HCT116 (cell line): ENCODE data around the gene MAPKBP1. TPM values are rescaled to one million over a fixed set of nuclear protein-coding genes. Genes with fewer than 3 reads are reported as not detected.

Experiments
- ATAC-seq: fragments of 200-7000 bp; cut with Tn5 transposase; 2 replicates; pipeline ENCODE4 v1.9.1; 2020; ENCODE audit warnings: mild to moderate bottlenecking, moderate library complexity
- BruUV-seq: library from RNA; stranded (reverse); fragments of 400-500 nt; replicated peaks from 2 replicates; lab custom pipeline; 2021; lab: Mats Ljungman, UMichigan
- CTCF ChIA-PET: fragments of 300-600 bp; sonication (Branson Sonifier 250); formaldehyde crosslinking; loops from one replicate; lab custom pipeline; 2021; ENCODE audit warnings: antibody characterized with exemption; lab: Charles Lee
- POLR2A ChIA-PET: fragments of 300-600, 350-600 bp; sonication (Branson Sonifier 250); formaldehyde crosslinking; loops from one replicate; lab custom pipeline; 2021; ENCODE audit warnings: antibody characterized with exemption; lab: Charles Lee
- RAD21 ChIA-PET, 2 experiments: fragments of 300-600 bp; sonication (Branson Sonifier 250); formaldehyde crosslinking; loops; one replicate each; lab custom pipeline; 2023; ENCODE audit warnings: low total read pairs in 2 of 2; ENCODE audit not compliant: uncharacterized antibody in 2 of 2, unreplicated experiment in 2 of 2, low non-redundant PET in 1 of 2; lab: Charles Lee
- DNase-seq: peaks from one replicate; pipeline ENCODE4 v3.0.0-alpha.2; 2010; ENCODE audit warnings: low read depth, low spot score
- H2AFZ ChIP-seq: fragments of 200-600 bp; shearing (Covaris generic), sonication (generic); 2 replicates; pipeline ENCODE4 v1.6.1; 2017; ENCODE audit warnings: low read depth, mixed run types, mixed read lengths, antibody characterized with exemption, low read length; ENCODE audit not compliant: poor library complexity, severe bottlenecking
- H3K27ac ChIP-seq: 2 replicates; pipeline ENCODE4 v1.5.1; 2012; ENCODE audit warnings: low read depth, low read length
- H3K27me3 ChIP-seq: fragments of 200-600 bp; sonication (generic); 2 replicates; pipeline ENCODE4 v1.6.1; 2016; ENCODE audit warnings: mixed run types, low read length, mixed read lengths; ENCODE audit not compliant: insufficient read depth
- H3K36me3 ChIP-seq, 2 experiments: fragments of 200-500 bp in 1 of 2; fragments of 200-600 bp in 1 of 2; sonication (Bioruptor generic) in 1 of 2; sonication (generic) in 1 of 2; 2 replicates each; pipeline versions ENCODE4 v1.5.1 to v1.6.1; 2014 to 2016; ENCODE audit warnings: low read length in 2 of 2, inconsistent platforms in 1 of 2, mixed read lengths in 1 of 2, mixed run types in 1 of 2; ENCODE audit not compliant: insufficient read depth in 2 of 2, control insufficient read depth in 1 of 2
- H3K4me1 ChIP-seq, 2 experiments: fragments of 200-600 bp in 1 of 2; sonication (generic) in 1 of 2; 2 replicates each; pipeline versions ENCODE4 v1.5.1 to v1.6.1; 2012 to 2017; ENCODE audit warnings: low read length in 2 of 2, inconsistent platforms in 1 of 2, mild to moderate bottlenecking in 1 of 2, mixed read lengths in 1 of 2, mixed run types in 1 of 2, moderate library complexity in 1 of 2; ENCODE audit not compliant: insufficient read depth in 2 of 2, control insufficient read depth in 1 of 2
- H3K4me2 ChIP-seq: fragments of 200-600 bp; sonication (generic); 2 replicates; pipeline ENCODE4 v1.6.1; 2017; ENCODE audit warnings: mixed run types, low read length, mixed read lengths
- H3K4me3 ChIP-seq, 2 experiments: fragments of 200-600 bp in 1 of 2; sonication (generic) in 1 of 2; replicated peaks in 1 of 2; 2 replicates each; pipeline ENCODE4 v1.5.1; 2011 to 2016; ENCODE audit warnings: low read length in 2 of 2, control low read depth in 1 of 2, low read depth in 1 of 2, mild to moderate bottlenecking in 1 of 2, mixed read lengths in 1 of 2, mixed run types in 1 of 2
- H3K79me2 ChIP-seq: fragments of 200-600 bp; sonication (generic); 2 replicates; pipeline ENCODE4 v1.6.1; 2017; ENCODE audit warnings: mild to moderate bottlenecking, mixed run types, low read length, moderate library complexity, mixed read lengths; ENCODE audit not compliant: insufficient read depth
- H3K9ac ChIP-seq: fragments of 200-600 bp; sonication (generic); 2 replicates; pipeline ENCODE4 v1.6.1; 2016; ENCODE audit warnings: low read length, mixed read lengths
- H3K9me2 ChIP-seq: fragments of 200-600 bp; sonication (generic), shearing (Covaris generic); 2 replicates; pipeline ENCODE4 v1.6.1; 2017; ENCODE audit warnings: mixed run types, mild to moderate bottlenecking, moderate library complexity; ENCODE audit not compliant: insufficient read depth
- H3K9me3 ChIP-seq, 2 experiments: fragments of 200-500 bp in 1 of 2; fragments of 200-600 bp in 1 of 2; sonication (Bioruptor generic) in 1 of 2; sonication (generic) in 1 of 2; 2 replicates each; pipeline ENCODE4 v1.6.1; 2014 to 2017; ENCODE audit warnings: low read length in 2 of 2, mixed read lengths in 2 of 2, inconsistent platforms in 1 of 2, low read depth in 1 of 2, mild to moderate bottlenecking in 1 of 2, mixed run types in 1 of 2, moderate library complexity in 1 of 2; ENCODE audit not compliant: control insufficient read depth in 1 of 2, insufficient read depth in 1 of 2
- H4K20me1 ChIP-seq: fragments of 200-600 bp; sonication (generic), shearing (Covaris generic); 2 replicates; pipeline ENCODE4 v1.6.1; 2017; ENCODE audit warnings: mixed run types, mild to moderate bottlenecking, moderate library complexity; ENCODE audit not compliant: insufficient read depth
- ELF1 ChIP-seq: IDR thresholded peaks from 2 replicates; pipeline ENCODE4 v1.6.1; 2012; ENCODE audit warnings: low read depth, borderline replicate concordance
- JUND ChIP-seq: IDR thresholded peaks from 2 replicates; pipeline ENCODE4 v1.6.1; 2012
- POLR2AphosphoS5 ChIP-seq: IDR thresholded peaks from 2 replicates; pipeline ENCODE4 v1.6.1; 2011; ENCODE audit warnings: mild to moderate bottlenecking, low read depth, low read length, moderate library complexity
- SIN3A ChIP-seq: IDR thresholded peaks from 2 replicates; pipeline ENCODE4 v1.6.1; 2012; ENCODE audit warnings: low read depth
- SRF ChIP-seq: IDR thresholded peaks from 2 replicates; pipeline ENCODE4 v1.6.1; 2012; ENCODE audit warnings: low read depth
- ZNF274 ChIP-seq: fragments of 200-500 bp; sonication (Bioruptor generic); IDR thresholded peaks from 2 replicates; pipeline ENCODE4 v1.6.1; 2014; ENCODE audit warnings: mild to moderate bottlenecking, low read depth, low read length, inconsistent platforms
- intact Hi-C: fragments of 100-400 bp; cut with micrococcal nuclease; formaldehyde crosslinking; loops from 2 replicates; pipeline ENCODE4 v1.10.0; 2022
- microRNA-seq: library from miRNA; unstranded; fragments of <30 nt; microRNA quantifications from one replicate; pipeline ENCODE4, GENCODE V29; 2016; ENCODE audit warnings: borderline number of aligned reads
- total RNA-seq: library from RNA; stranded (reverse); gene quantifications from one replicate; pipeline ENCODE4 v1.2.1, GENCODE V29; 2021; ENCODE audit not compliant: unreplicated experiment
- TF ChIP-seq, protein P1 (sequence below): IDR thresholded peaks from 2 replicates; pipeline ENCODE4 v1.6.1; 2012; ENCODE audit warnings: low read depth
- TF ChIP-seq, protein P2 (sequence below): IDR thresholded peaks from 2 replicates; pipeline ENCODE4 v1.6.1; 2012

MAPKBP1 gene
- total RNA-seq, 1 experiment from 2014 or later = 21.3 TPM

DNA sequence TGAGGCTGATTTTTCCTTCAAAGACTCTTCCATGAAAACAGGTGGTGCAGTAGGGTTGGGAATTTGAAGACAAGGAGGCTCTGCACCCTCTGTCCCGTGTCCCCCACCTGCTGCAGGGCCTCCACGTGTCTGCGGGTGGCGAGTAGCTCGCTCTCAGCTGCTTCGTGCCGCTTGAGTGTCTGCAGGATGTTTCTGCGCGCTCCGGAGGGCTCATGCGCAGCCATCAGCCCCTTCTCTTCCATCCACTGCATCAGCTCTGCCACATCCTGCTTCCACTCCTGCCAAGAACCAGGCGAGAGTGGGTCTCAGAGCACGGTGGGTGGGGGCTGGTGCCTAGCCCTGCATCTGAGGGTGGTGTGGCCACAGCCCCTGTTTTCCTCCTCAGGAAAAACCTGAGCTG is 101.7 kb downstream of the MAPKBP1 start:
- Histone ChIP-seq H3K27ac (no peak overlapping the region), H3K4me3 (no peak overlapping the region), H3K4me1 (peaks cover 0 to 8% of the 10 kb centered on the region in 2 experiments; a peak in 2 of 4 replicates), H3K9me3 (no peaks in the 10 kb centered on the region), H3K9ac (no peak overlapping the region), H3K79me2 (no peaks in the 10 kb centered on the region), H3K4me2 (no peak overlapping the region), H3K9me2 (no peaks in the 10 kb centered on the region), H3K36me3 (no peaks in the 10 kb centered on the region), H4K20me1 (no peaks in the 10 kb centered on the region), H3K27me3 (no peaks in the 10 kb centered on the region), H2AFZ (no peak overlapping the region)
- POLR2A ChIA-PET = no interaction called here
- ATAC-seq (no peak), DNase-seq (no peak)
- TF ChIP-seq ELF1 (no peak), SRF (no peak), ZNF274 (no peak), JUND (no peak)
- TF ChIP-seq, protein P1, sequence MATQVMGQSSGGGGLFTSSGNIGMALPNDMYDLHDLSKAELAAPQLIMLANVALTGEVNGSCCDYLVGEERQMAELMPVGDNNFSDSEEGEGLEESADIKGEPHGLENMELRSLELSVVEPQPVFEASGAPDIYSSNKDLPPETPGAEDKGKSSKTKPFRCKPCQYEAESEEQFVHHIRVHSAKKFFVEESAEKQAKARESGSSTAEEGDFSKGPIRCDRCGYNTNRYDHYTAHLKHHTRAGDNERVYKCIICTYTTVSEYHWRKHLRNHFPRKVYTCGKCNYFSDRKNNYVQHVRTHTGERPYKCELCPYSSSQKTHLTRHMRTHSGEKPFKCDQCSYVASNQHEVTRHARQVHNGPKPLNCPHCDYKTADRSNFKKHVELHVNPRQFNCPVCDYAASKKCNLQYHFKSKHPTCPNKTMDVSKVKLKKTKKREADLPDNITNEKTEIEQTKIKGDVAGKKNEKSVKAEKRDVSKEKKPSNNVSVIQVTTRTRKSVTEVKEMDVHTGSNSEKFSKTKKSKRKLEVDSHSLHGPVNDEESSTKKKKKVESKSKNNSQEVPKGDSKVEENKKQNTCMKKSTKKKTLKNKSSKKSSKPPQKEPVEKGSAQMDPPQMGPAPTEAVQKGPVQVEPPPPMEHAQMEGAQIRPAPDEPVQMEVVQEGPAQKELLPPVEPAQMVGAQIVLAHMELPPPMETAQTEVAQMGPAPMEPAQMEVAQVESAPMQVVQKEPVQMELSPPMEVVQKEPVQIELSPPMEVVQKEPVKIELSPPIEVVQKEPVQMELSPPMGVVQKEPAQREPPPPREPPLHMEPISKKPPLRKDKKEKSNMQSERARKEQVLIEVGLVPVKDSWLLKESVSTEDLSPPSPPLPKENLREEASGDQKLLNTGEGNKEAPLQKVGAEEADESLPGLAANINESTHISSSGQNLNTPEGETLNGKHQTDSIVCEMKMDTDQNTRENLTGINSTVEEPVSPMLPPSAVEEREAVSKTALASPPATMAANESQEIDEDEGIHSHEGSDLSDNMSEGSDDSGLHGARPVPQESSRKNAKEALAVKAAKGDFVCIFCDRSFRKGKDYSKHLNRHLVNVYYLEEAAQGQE = no peak
- TF ChIP-seq, protein P2, sequence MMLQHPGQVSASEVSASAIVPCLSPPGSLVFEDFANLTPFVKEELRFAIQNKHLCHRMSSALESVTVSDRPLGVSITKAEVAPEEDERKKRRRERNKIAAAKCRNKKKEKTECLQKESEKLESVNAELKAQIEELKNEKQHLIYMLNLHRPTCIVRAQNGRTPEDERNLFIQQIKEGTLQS = no peak
- intact Hi-C loops = no loop called here
- CTCF ChIA-PET = no interaction called here
- RAD21 ChIA-PET = no interaction called here
- BruUV-seq = no TSS peak

DNA sequence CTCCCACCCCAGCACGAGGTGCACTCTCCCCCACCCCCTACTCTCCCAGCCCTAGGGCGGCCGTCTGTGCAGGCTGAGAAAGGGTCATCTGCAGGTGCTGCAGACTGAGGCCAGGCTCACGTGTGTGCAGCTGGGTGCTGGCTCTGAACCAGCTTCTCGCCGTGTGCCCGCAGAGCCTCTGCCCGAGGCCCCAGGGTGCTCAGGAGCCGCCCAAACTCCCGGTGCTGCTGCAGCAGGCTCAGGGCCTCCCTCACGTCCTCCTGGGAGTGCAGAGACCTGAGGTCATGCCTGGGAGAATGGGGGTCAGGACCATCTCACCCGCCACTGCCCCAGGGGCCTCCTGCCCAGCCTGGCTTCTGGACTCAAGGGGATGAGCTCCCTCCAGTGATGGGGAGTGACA is 102.4 kb downstream of the MAPKBP1 start:
- ChIA-PET RAD21 (no interaction called here), CTCF (no interaction called here), POLR2A (no interaction called here)
- H3K4me1 ChIP-seq = peaks cover 0 to 8% of the 10 kb centered on the region in 2 experiments; a peak in 2 of 4 replicates
- BruUV-seq = no TSS peak
- H3K9me3 ChIP-seq = no peaks in the 10 kb centered on the region
- H2AFZ ChIP-seq = no peak overlapping the region
- no peak for ATAC-seq
- H3K27me3 ChIP-seq = no peaks in the 10 kb centered on the region
- no peaks in the 10 kb centered on the region for H3K9me2 ChIP-seq
- intact Hi-C loops = no loop called here
- no peaks in the 10 kb centered on the region for H4K20me1 ChIP-seq
- H3K79me2 ChIP-seq = no peaks in the 10 kb centered on the region
- TF ChIP-seq POLR2AphosphoS5 = no peak
- TF ChIP-seq SRF = no peak
- TF ChIP-seq SIN3A = no peak
- H3K27ac ChIP-seq = no peak overlapping the region
- H3K9ac ChIP-seq = no peak overlapping the region
- H3K4me2 ChIP-seq = no peak overlapping the region
- no peaks in the 10 kb centered on the region for H3K36me3 ChIP-seq
- no peak overlapping the region for H3K4me3 ChIP-seq
- no peak for DNase-seq

Small RNA genes lying within 50 kb of the gene (microRNA-seq; reads per million reads assigned to microRNA genes)
- not detected for gene MIR4310

Other genes with a start within 250 kb of the MAPKBP1 start
- gene RPAP1, start 230.2 kb upstream of the MAPKBP1 start, total RNA-seq = 46.4 TPM
- 34.6 TPM for gene TYRO3, start 215.3 kb upstream of the MAPKBP1 start, total RNA-seq
- 28.9 TPM for gene MGA, start 114.1 kb upstream of the MAPKBP1 start, total RNA-seq
- 13.5 TPM for gene JMJD7, start 53.6 kb downstream of the MAPKBP1 start, total RNA-seq
- 4.7 TPM for gene PLA2G4B, start 64.4 kb downstream of the MAPKBP1 start, total RNA-seq
- gene SPTBN5, start 119.6 kb downstream of the MAPKBP1 start, total RNA-seq = 0.96 TPM
- 28.0 TPM for gene EHD4, start 198.1 kb downstream of the MAPKBP1 start, total RNA-seq
- not detected for gene PLA2G4E, start 246.6 kb downstream of the MAPKBP1 start, total RNA-seq